ENCODE data around the gene KEL. TPM values are rescaled to one million over a fixed set of nuclear protein-coding genes. Genes with fewer than 3 reads are reported as not detected.

The KEL gene
- total RNA-seq, 4 donors from 2014 or later, result 0.37 TPM; not detected in 3

- H3K4me1 ChIP-seq, result no peaks in the 10 kb centered on the region
- H3K4me3 ChIP-seq, result no peak overlapping the region
- TF ChIP-seq POLR2AphosphoS5 (IDR thresholded peaks at IDR 0.05) (no peak), CTCF (IDR thresholded peaks at IDR 0.05) (no peak), EP300 (IDR thresholded peaks at IDR 0.05; ENCODE audit: low read depth) (no peak), POLR2A (IDR thresholded peaks at IDR 0.05) (no peak)
- peaks cover 6% of the 10 kb centered on the region for H3K27me3 ChIP-seq
- no peaks in the 10 kb centered on the region for H3K36me3 ChIP-seq
- in situ Hi-C loops (cut with MboI; ENCODE audit: low pct_ligation_motif_present in 1 of 4, low pct_unique_long_range_greater_than_20kb in 1 of 4, low sequenced_read_pairs in 3 of 4) (no loop called here), intact Hi-C loops (cut with DNase I; ENCODE audit: low total_unique reads) (no loop called here)
- DNase-seq, result no peak
- no peaks in the 10 kb centered on the region for H3K9me3 ChIP-seq
- H3K27ac ChIP-seq, result no peak overlapping the region
- 55 to 77% methylated on average over 2 of the region's 2 CpGs for WGBS, 2 donors (ENCODE audit: low coverage in 1 of 2)
These were observed 48.6 kb downstream of the KEL start for GRCh38 chr7:142913566-142913965.

- H3K4me1 ChIP-seq, result no peaks in the 10 kb centered on the region
- intact Hi-C loops (cut with DNase I; ENCODE audit: low total_unique reads), result no loop called here
- no peak overlapping the region for H3K27ac ChIP-seq
- no peaks in the 10 kb centered on the region for H3K36me3 ChIP-seq
- in situ Hi-C loops (cut with MboI; ENCODE audit: low pct_ligation_motif_present in 1 of 4, low pct_unique_long_range_greater_than_20kb in 1 of 4, low sequenced_read_pairs in 3 of 4), result no loop called here
- H3K9me3 ChIP-seq, result no peaks in the 10 kb centered on the region
- peaks cover 6% of the 10 kb centered on the region for H3K27me3 ChIP-seq
- H3K4me3 ChIP-seq, result no peak overlapping the region
- no peak for TF ChIP-seq EP300 (IDR thresholded peaks at IDR 0.05; ENCODE audit: low read depth)
- no peak for TF ChIP-seq CTCF (IDR thresholded peaks at IDR 0.05)
- no peak for TF ChIP-seq POLR2A (IDR thresholded peaks at IDR 0.05)
- TF ChIP-seq POLR2AphosphoS5 (IDR thresholded peaks at IDR 0.05), result no peak
- DNase-seq, result no peak
- WGBS, 2 donors (ENCODE audit: low coverage in 1 of 2), result 69 to 77% methylated on average over 3 of the region's 3 CpGs
These were observed 49.1 kb downstream of the KEL start for GRCh38 chr7:142913051-142913450.

- no peak overlapping the region for H3K27ac ChIP-seq
These were observed 51.7 kb downstream of the KEL start for GRCh38 chr7:142910481-142910880.

GRCh38 chr7:142910031-142910433 lies 52.1 kb downstream of the KEL start:
- TF ChIP-seq CTCF (IDR thresholded peaks at IDR 0.05) (no peak), POLR2A (IDR thresholded peaks at IDR 0.05) (no peak), EP300 (IDR thresholded peaks at IDR 0.05; ENCODE audit: low read depth) (no peak)
- H3K4me3 ChIP-seq, result no peak overlapping the region
- H3K27me3 ChIP-seq, result no peaks in the 10 kb centered on the region
- 39 to 61% methylated on average over 2 of the region's 2 CpGs for WGBS, 2 donors (ENCODE audit: low coverage in 1 of 2)
- no peak overlapping the region for H3K27ac ChIP-seq
- H3K9me3 ChIP-seq, result no peaks in the 10 kb centered on the region
- in situ Hi-C loops (cut with MboI; ENCODE audit: low pct_ligation_motif_present in 1 of 4, low pct_unique_long_range_greater_than_20kb in 1 of 4, low sequenced_read_pairs in 3 of 4) (no loop called here), intact Hi-C loops (cut with DNase I; ENCODE audit: low total_unique reads) (no loop called here)
- no peaks in the 10 kb centered on the region for H3K4me1 ChIP-seq
- no peaks in the 10 kb centered on the region for H3K36me3 ChIP-seq
- no peak for DNase-seq

More at GRCh38 chr7:142910481-142910880, 51.7 kb downstream of the KEL start:
- in situ Hi-C loops (cut with MboI; ENCODE audit: low pct_ligation_motif_present in 1 of 4, low pct_unique_long_range_greater_than_20kb in 1 of 4, low sequenced_read_pairs in 3 of 4) (no loop called here), intact Hi-C loops (cut with DNase I; ENCODE audit: low total_unique reads) (no loop called here)
- H3K4me1 ChIP-seq, result no peaks in the 10 kb centered on the region
- no peaks in the 10 kb centered on the region for H3K9me3 ChIP-seq
- no peaks in the 10 kb centered on the region for H3K36me3 ChIP-seq
- TF ChIP-seq CTCF (IDR thresholded peaks at IDR 0.05) (no peak), POLR2A (IDR thresholded peaks at IDR 0.05) (no peak), POLR2AphosphoS5 (IDR thresholded peaks at IDR 0.05) (no peak), EP300 (IDR thresholded peaks at IDR 0.05; ENCODE audit: low read depth) (no peak)
- no peak for DNase-seq
- H3K27me3 ChIP-seq, result no peaks in the 10 kb centered on the region
- H3K4me3 ChIP-seq, result no peak overlapping the region
- WGBS, 2 donors (ENCODE audit: low coverage in 1 of 2), result 21 to 36% methylated on average over 2 of the region's 2 CpGs

Measured in transverse colon (tissue), 4 donors.